Stimulated activated CD8-positive, alpha-beta memory T cell treated with anti-CD3 and anti-CD28 coated beads, Interleukin-7, amount 100 ng/mL, for 24 hours (primary cell): Measurements from ENCODE around the gene VAT1.
"Not testable (repeated sequence)": the region's sequence is repeated elsewhere in the genome, so short reads cannot be mapped to it uniquely, and the experiment has no call there.

Experiments
- DNase-seq: peaks from one replicate; pipeline ENCODE4 v3.0.0-alpha.2; 2020; ENCODE audit warnings: low read depth

Gene VAT1

GRCh38 chr17:43006639-43007551, 15.3 kb downstream of the VAT1 start, which contains the start of gene IFI35:
TSS of gene IFI35 (plus strand) at chr17:43006784. CDS start at chr17:43006948, 164 bp downstream.
- DNase-seq = peak; percentile 69

DNA sequence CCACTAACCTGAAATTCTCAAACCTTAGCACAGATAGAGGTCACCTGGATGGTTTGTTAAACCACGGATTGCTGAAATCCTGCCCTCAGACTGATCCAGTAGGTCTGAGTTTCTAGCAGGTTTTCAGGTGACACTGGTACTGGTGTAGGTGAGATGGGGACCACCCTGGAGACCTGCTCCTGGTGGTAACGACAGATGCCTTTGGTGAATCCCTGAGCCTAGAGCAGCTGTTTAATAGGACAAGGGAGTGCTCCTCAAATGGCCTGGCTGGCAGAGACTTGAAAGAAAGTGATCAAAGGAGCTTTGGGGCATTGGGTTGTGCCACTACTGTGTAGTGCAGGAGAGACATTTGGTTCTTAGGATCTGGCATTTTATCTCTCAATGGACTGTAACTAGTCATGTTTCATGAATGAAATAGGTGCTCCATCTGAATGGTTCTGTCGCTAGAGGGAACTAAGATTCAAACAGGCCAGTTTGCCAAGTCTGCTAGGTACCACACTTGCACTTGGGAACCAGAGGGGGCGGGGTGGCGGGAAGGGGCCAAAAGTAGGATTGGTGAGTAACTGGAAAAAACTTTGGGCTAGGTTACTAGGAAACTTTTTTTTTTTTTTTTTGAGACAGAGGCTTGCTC, 18.5 kb downstream of the VAT1 start:
- no peak for DNase-seq

- DNase-seq = not testable (repeated sequence)
These were observed 21.3 kb downstream of the VAT1 start for GRCh38 chr17:43000894-43001293.

GRCh38 chr17:42999003-42999525, 23.1 kb downstream of the VAT1 start:
- no peak for DNase-seq

DNA sequence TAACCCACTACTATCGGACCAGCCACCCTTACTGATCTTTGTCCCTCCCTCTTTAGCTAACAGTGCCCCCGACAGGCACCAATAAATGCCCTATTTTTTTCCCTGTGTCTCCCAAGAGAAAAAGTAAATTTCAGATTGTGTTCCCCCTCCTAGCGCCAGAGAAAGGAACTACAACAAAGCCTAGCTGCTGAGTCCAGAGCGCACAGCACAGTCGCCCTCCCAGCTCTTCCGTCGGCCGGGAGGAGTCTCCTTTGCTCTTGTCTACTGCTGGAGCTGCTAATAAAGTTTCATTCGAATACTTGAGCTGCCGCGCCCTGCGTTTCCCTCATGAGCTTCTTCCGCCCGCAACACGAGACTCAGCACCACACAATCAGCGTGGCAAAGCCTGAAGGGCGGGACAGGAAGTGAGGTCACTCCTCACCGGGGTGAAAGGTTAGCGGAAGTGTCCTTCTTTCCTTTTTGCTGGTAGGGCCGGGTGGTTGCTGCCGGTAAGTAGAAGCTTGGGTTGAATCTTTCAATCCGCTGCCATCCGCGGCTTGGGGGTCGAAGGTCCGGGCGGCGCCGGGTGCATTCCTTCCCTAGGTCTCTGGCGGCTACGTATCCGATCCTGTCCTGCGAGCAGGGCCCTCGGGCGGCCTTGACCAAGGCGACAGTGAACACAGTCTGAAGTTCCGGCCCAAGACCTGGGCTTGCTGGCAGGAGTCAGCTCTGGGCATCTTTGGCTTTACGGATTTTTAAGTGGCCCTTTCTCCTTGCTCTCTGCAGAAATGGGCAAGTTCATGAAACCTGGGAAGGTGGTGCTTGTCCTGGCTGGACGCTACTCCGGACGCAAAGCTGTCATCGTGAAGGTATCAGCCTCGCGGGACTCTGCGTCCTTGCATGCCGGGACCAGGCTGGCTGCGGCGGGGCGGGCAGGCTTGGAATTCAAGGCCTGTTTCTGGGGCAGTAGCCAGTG, 23.9 kb downstream of the VAT1 start, which contains the start of gene RPL27:
Gene RPL27, plus strand, starts transcription at position 436 of the 955 bp plus-strand sequence. Its CDS starts 332 bp downstream, at position 768.
- peak; percentile 94 for DNase-seq

GRCh38 chr17:42997390-42997983, 24.7 kb downstream of the VAT1 start:
- no peak for DNase-seq

DNA sequence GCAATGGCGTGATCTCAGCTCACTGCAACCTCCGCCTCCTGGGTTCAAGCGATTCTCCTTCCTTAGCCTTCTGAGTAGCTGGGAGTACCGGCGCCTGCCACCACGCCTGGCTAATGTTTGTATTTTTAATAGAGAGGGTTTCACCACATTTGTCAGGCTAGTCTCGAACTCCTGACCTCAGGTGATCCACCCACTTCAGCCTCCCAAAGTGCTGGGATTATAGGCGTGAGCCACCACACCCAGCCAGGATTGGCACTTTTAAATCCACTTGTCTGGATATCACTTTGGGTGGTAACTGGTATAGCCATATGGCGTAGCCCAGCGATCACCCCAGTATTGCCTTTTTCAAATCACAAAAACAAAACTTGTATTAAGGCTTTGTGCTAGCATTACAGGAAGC, 28.3 kb downstream of the VAT1 start:
- DNase-seq = not testable (repeated sequence)

DNA sequence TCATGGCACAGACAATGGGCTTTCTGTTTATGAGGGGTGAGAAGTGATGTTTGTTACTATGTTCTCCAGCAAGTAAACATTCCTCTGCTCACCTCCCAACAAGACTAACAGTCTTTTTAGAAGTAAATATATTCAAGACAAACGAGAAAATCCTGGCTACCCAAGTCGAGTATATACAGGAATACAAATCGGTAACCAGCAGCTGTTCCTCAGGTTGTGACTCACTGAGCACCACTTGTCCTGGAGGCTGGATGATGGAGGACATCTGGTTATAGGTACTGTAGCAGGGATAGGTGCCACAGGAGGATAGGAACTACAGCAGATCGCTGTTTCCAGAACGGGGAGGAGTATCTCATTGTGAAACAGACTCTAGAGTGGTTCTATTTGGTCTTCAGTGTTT, 29.3 kb downstream of the VAT1 start:
- no peak for DNase-seq

GRCh38 chr17:42991471-42991870, 30.7 kb downstream of the VAT1 start:
- DNase-seq = no peak

DNA sequence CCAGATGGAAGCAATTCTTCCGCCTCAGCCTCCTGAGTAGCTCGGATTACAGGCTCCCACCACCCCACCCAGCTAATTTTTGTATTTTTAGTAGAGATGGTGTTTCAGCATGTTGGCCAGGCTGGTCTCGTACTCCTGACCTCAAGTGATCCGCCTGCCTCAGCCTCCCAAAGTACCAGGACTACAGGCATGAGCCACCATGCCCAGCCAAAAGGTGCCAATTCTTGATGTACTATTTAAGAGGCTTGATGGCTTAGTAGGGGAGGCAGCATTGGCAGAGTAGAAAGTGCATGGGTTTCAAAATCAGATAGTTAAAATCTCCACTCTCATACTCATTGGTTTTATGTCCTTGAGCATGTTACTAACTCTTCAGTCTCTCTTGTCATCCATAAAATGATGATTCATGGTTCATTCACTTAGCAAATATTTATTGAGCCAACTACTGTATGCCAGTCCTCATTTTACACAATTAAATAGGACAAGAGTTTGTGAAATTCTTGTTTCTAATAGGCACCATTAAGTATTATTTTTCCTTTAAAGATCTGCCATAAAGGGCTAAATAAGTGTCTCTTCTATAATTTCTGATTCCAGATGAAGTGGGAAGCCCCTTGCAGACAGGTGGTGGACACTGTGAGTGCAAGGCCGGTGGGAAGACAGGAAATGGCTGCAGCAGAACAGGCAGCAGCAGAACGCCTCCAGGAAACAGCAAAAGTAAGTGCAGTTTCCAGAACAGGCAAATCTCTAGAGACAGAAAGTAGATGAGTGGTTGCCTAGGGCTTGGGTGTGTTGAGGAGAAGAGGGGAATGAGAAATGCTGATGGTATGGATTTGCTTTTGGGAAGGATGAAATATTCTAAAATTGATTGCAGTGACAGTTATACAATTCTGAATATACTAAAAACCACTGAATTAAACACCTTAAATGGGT, 32.2 kb downstream of the VAT1 start:
- DNase-seq = no peak

GRCh38 chr17:42989141-42989540, 33.0 kb downstream of the VAT1 start:
- DNase-seq = no peak

GRCh38 chr17:42985225-42985624, 37.0 kb downstream of the VAT1 start:
- no peak for DNase-seq

- no peak for DNase-seq
These were observed 39.9 kb downstream of the VAT1 start for GRCh38 chr17:42982266-42982665.

- DNase-seq = peak; percentile 39
These were observed 41.3 kb downstream of the VAT1 start for GRCh38 chr17:42980766-42981397.

- peak; percentile 88 for DNase-seq
These were observed 41.9 kb downstream of the VAT1 start, which contains the start of gene RUNDC1 for GRCh38 chr17:42980274-42980765. TSS of gene RUNDC1 (plus strand) at chr17:42980565. CDS start at chr17:42980577, 12 bp downstream.

DNA sequence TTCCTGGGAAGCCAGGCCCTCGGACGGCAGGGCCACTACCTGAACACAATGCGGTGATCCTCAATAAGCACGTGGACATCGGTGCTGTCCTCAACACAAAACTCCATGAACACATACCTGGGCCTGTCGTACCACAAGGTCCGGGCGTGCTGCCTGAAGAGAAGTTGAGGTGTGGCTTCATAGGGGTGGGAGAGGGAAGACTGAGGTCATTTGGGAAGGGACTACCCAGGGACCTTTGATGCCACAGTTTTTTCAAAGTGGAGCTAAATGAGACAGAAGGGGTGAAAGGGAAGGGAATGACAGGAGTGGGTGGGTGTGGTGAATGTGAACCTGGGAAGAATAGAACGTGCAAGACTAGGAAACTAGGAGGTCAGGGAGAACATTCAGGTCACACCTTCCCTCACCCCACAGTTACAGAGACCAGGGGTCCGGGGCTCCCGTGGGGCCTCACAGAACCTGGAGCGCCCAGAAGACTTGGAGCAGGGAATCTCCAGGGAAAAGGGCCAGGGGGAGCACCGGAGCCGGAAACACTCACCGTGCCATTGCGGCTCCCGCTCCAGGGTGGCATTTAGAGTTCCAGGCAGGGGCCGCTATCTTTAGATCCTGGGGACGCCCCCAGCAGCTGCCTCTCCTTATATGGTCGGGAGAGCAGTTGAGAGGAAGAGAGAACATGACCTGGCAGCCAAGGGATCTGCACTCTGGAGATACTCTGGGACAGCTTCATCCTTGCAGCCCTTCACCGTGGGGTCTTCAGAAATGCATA, 42.5 kb downstream of the VAT1 start, which contains the start of gene PTGES3L:
Gene PTGES3L, minus strand, starts transcription at position 570 of the 763 bp plus-strand sequence. Its CDS starts 27 bp downstream, at position 543.
- DNase-seq = no peak

DNA sequence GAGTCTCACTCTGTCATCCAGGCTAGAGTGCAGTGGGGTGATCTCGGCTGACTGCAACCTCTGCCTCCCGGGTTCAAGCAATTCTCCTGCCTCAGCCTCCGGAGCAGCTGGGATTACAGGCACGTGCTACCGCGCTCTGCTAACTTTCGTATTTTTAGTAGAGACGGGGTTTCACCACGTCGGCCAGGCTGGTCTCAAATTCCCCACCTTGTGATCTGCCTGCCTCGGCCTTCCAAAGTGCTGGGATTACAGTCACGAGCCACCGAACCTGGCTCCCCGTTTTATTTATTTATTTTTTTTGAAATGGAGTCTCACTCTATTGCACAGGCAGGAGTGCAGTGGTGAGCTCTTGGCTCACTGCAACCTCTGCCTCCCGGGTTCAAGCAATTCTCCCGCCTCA, 46.5 kb downstream of the VAT1 start:
- not testable (repeated sequence) for DNase-seq

- no peak for DNase-seq
These were observed 46.9 kb downstream of the VAT1 start for GRCh38 chr17:42975265-42975664.
